Measurements from ENCODE around the gene JAGN1.
"Not testable (repeated sequence)": the region's sequence is repeated elsewhere in the genome, so short reads cannot be mapped to it uniquely, and the experiment has no call there.

- TF ChIP-seq CTCF (IDR thresholded peaks at IDR 0.05; ENCODE audit: low read depth, low read length); EZH2phosphoT487 (IDR thresholded peaks at IDR 0.05; ENCODE audit: low read depth): not testable (repeated sequence)
Measured at GRCh38 chr3:9847870-9848269, 42.5 kb upstream of the JAGN1 start.
